Vagina (tissue), 2 donors: ENCODE results near the gene GPRC5C. TPM values are rescaled to one million over a fixed set of nuclear protein-coding genes. Genes with fewer than 3 reads are reported as not detected.
A peak's percentile ranks its signal among the peaks of the same experiment; 100 is the strongest.

Source experiments
- DNase-seq, 2 donors: peaks; one replicate each; pipeline ENCODE4 v3.0.0-alpha.2; 2017; ENCODE audit errors: extremely low spot score in 2 of 2
- H3K27ac ChIP-seq: fragments of 200-600 bp; sonication (generic); one replicate; pipeline ENCODE4 v1.5.1; 2019
- H3K27me3 ChIP-seq: fragments of 200-600 bp; sonication (generic); one replicate; pipeline ENCODE4 v1.5.1; 2019
- H3K36me3 ChIP-seq, 2 donors: fragments of 200-600 bp; sonication (generic); one replicate each; pipeline ENCODE4 v1.5.1; 2017 to 2019
- H3K4me1 ChIP-seq: fragments of 200-600 bp; sonication (generic); one replicate; pipeline ENCODE4 v1.5.1; 2019
- H3K4me3 ChIP-seq, 2 donors: fragments of 200-600 bp; sonication (generic); 1 replicate in 1 of 2; 2 replicates in 1 of 2; pipeline ENCODE4 v1.5.1; 2016 to 2019
- H3K9me3 ChIP-seq: fragments of 200-600 bp; sonication (generic); one replicate; pipeline ENCODE4 v1.5.1; 2019
- CTCF ChIP-seq, 3 experiments: fragments of 450-650 bp in 2 of 3; fragments of 200-600 bp in 1 of 3; sonication (generic) in 1 of 3; IDR thresholded peaks; one replicate each; pipeline ENCODE4 v1.5.1; 2017 to 2019; ENCODE audit warnings: antibody characterized with exemption in 3 of 3, mild to moderate bottlenecking in 2 of 3, moderate library complexity in 2 of 3
- POLR2A ChIP-seq, 2 donors: fragments of 450-650 bp; IDR thresholded peaks; one replicate each; pipeline ENCODE4 v1.6.1; 2017; ENCODE audit warnings: antibody characterized with exemption in 2 of 2, mild to moderate bottlenecking in 2 of 2, moderate library complexity in 2 of 2
- POLR2AphosphoS5 ChIP-seq, 2 donors: sonication (generic); formaldehyde crosslinking; IDR thresholded peaks; one replicate each; pipeline ENCODE4 v1.9.0; 2017; ENCODE audit warnings: antibody characterized with exemption in 2 of 2, mild to moderate bottlenecking in 2 of 2, low read depth in 1 of 2; ENCODE audit not compliant: insufficient read depth in 1 of 2
- intact Hi-C: fragments of 100-400 bp; cut with DNase I; formaldehyde crosslinking; loops from one replicate; pipeline ENCODE4 v1.15.1; 2023
- total RNA-seq: library from RNA; depleted of rRNA; stranded (reverse); fragments of >200 nt; gene quantifications from one replicate; pipeline ENCODE4 v1.2.3, GENCODE V29; 2016

The GPRC5C gene
- total RNA-seq, 1 donor from 2014 or later = 27.5 TPM

- no peak for DNase-seq
- Histone ChIP-seq H3K4me1 (peaks cover 46% of the 10 kb centered on the region), H3K4me3 (peak overlapping the region; percentile 61 to 74), H3K27ac (peak overlapping the region; percentile 91), H3K27me3 (no peaks in the 10 kb centered on the region), H3K36me3 (no peaks in the 10 kb centered on the region), H3K9me3 (no peaks in the 10 kb centered on the region)
- intact Hi-C loops = no loop called here
- peak in 1 of 2 donors; percentile 27 for TF ChIP-seq POLR2A (IDR thresholded peaks at IDR 0.05)
- TF ChIP-seq POLR2AphosphoS5 (IDR thresholded peaks at IDR 0.05; ENCODE audit: insufficient read depth in 1 of 2, low read depth in 1 of 2) = peak; percentile 26 to 85
- no peak for TF ChIP-seq CTCF (IDR thresholded peaks at IDR 0.05)
Observed at GRCh38 chr17:74430706-74431567, 951 bp upstream of the GPRC5C start.

GRCh38 chr17:74432424-74432690 lies 469 bp downstream of the GPRC5C start:
- intact Hi-C loops = no loop called here
- Histone ChIP-seq H3K4me3 (peak overlapping the region; percentile 61 to 74), H3K27me3 (no peaks in the 10 kb centered on the region), H3K9me3 (no peaks in the 10 kb centered on the region), H3K36me3 (no peaks in the 10 kb centered on the region), H3K27ac (peak overlapping the region; percentile 91), H3K4me1 (peaks cover 46% of the 10 kb centered on the region)
- DNase-seq = no peak
- no peak for TF ChIP-seq CTCF (IDR thresholded peaks at IDR 0.05)
- TF ChIP-seq POLR2A (IDR thresholded peaks at IDR 0.05) = no peak
- TF ChIP-seq POLR2AphosphoS5 (IDR thresholded peaks at IDR 0.05; ENCODE audit: insufficient read depth in 1 of 2, low read depth in 1 of 2) = no peak

- no peak for DNase-seq
- Histone ChIP-seq H3K27me3 (no peaks in the 10 kb centered on the region), H3K27ac (peak overlapping the region; percentile 91), H3K36me3 (no peaks in the 10 kb centered on the region), H3K4me3 (peak overlapping the region; percentile 61 to 74), H3K9me3 (no peaks in the 10 kb centered on the region), H3K4me1 (peaks cover 41% of the 10 kb centered on the region)
- TF ChIP-seq CTCF (IDR thresholded peaks at IDR 0.05) (no peak), POLR2AphosphoS5 (IDR thresholded peaks at IDR 0.05; ENCODE audit: insufficient read depth in 1 of 2, low read depth in 1 of 2) (no peak), POLR2A (IDR thresholded peaks at IDR 0.05) (no peak)
- intact Hi-C loops = no loop called here
Observed at GRCh38 chr17:74432766-74433391, 991 bp downstream of the GPRC5C start.

DNA sequence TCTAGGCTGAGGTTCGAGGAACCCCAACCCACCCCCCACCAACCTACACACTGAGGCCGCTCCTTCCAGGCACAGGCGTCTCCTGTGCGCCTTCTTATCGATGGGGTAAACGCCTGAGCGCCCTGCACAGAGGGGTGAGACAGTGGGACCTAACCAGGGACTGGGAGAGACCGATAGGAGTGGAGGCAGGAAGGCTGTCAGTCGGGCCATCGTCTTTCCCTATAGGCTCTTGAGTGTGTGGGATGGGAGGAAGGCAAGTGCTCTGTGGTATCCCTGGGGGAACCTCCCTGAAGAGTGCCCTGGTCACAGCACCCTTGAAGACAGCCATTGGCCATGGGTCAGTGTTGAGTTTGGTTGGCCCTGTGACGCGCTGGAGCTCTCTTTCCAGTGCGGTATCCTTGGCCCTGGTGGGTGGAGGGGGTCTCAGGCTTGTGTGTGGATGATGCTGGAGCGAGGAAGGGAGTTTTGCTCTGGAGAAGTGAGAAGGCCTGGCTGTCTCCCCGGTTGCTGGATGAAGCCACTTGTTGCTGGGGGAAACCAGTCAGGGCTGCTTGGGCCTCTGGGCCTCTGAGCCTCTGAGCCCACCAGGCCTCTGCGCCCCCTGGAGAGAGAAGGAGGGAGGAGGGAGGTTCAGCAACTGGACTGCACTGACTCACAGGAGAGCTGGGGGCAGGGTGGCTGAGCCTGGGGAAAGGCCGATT lies 1.7 kb downstream of the GPRC5C start:
- Histone ChIP-seq H3K27ac (peak overlapping the region; percentile 91), H3K27me3 (no peaks in the 10 kb centered on the region), H3K36me3 (no peaks in the 10 kb centered on the region), H3K9me3 (no peaks in the 10 kb centered on the region), H3K4me3 (peak overlapping the region; percentile 61 to 74), H3K4me1 (peaks cover 40% of the 10 kb centered on the region)
- TF ChIP-seq POLR2AphosphoS5 (IDR thresholded peaks at IDR 0.05; ENCODE audit: insufficient read depth in 1 of 2, low read depth in 1 of 2) (no peak), POLR2A (IDR thresholded peaks at IDR 0.05) (no peak), CTCF (IDR thresholded peaks at IDR 0.05) (no peak)
- intact Hi-C loops = no loop called here
- no peak for DNase-seq
